ENCODE results near the gene AGAP1. TPM values are rescaled to one million over a fixed set of nuclear protein-coding genes. Genes with fewer than 3 reads are reported as not detected.

The AGAP1 gene
- total RNA-seq, 1 donor from 2014 or later: 44.0 TPM

- no peaks in the 10 kb centered on the region for H3K27me3 Mint-ChIP-seq (ENCODE audit: low read depth)
- DNase-seq (ENCODE audit: low spot score in 2 of 2, unreplicated experiment in 2 of 2): peak in 1 of 2 experiments; percentile 14
- no peak for TF ChIP-seq CTCF (IDR thresholded peaks at IDR 0.05; ENCODE audit: unreplicated experiment)
- no peak overlapping the region for H3K27ac Mint-ChIP-seq
- peaks cover 6% of the 10 kb centered on the region for H3K9me3 Mint-ChIP-seq
- no peak overlapping the region for H3K4me3 Mint-ChIP-seq
- H3K36me3 Mint-ChIP-seq: peaks cover 3% of the 10 kb centered on the region
- no peaks in the 10 kb centered on the region for H3K4me1 Mint-ChIP-seq
Measured at GRCh38 chr2:235925250-235925919, 431.5 kb downstream of the AGAP1 start.

- Mint-ChIP-seq H3K36me3 (no peaks in the 10 kb centered on the region), H3K27me3 (ENCODE audit: low read depth) (no peaks in the 10 kb centered on the region), H3K27ac (no peak overlapping the region), H3K4me1 (no peaks in the 10 kb centered on the region), H3K9me3 (peaks cover 3% of the 10 kb centered on the region), H3K4me3 (no peak overlapping the region)
- no peak for TF ChIP-seq CTCF (IDR thresholded peaks at IDR 0.05; ENCODE audit: unreplicated experiment)
- DNase-seq (ENCODE audit: low spot score in 2 of 2, unreplicated experiment in 2 of 2): peak in 1 of 2 experiments; percentile 16
Measured at GRCh38 chr2:235926229-235926628, 432.4 kb downstream of the AGAP1 start.

- no peak for TF ChIP-seq CTCF (IDR thresholded peaks at IDR 0.05; ENCODE audit: unreplicated experiment)
- Mint-ChIP-seq H3K27ac (no peak overlapping the region), H3K9me3 (no peaks in the 10 kb centered on the region), H3K27me3 (ENCODE audit: low read depth) (no peaks in the 10 kb centered on the region), H3K36me3 (peaks cover 17% of the 10 kb centered on the region), H3K4me3 (no peak overlapping the region), H3K4me1 (no peaks in the 10 kb centered on the region)
- DNase-seq (ENCODE audit: low spot score in 2 of 2, unreplicated experiment in 2 of 2): peak in 1 of 2 experiments; percentile 20
Measured at GRCh38 chr2:235928751-235929370, 435.0 kb downstream of the AGAP1 start.

GRCh38 chr2:235930701-235931100 is 436.9 kb downstream of the AGAP1 start:
- H3K4me1 Mint-ChIP-seq: peaks cover 11% of the 10 kb centered on the region
- H3K36me3 Mint-ChIP-seq: peaks cover 18% of the 10 kb centered on the region
- peak in 1 of 2 experiments; percentile 29 for DNase-seq (ENCODE audit: low spot score in 2 of 2, unreplicated experiment in 2 of 2)
- H3K27ac Mint-ChIP-seq: no peak overlapping the region
- H3K4me3 Mint-ChIP-seq: no peak overlapping the region
- H3K9me3 Mint-ChIP-seq: no peaks in the 10 kb centered on the region
- no peak for TF ChIP-seq CTCF (IDR thresholded peaks at IDR 0.05; ENCODE audit: unreplicated experiment)
- H3K27me3 Mint-ChIP-seq (ENCODE audit: low read depth): no peaks in the 10 kb centered on the region

GRCh38 chr2:235931676-235932075 is 437.8 kb downstream of the AGAP1 start:
- H3K9me3 Mint-ChIP-seq: peaks cover 5% of the 10 kb centered on the region
- peaks cover 18% of the 10 kb centered on the region for H3K4me1 Mint-ChIP-seq
- no peak overlapping the region for H3K27ac Mint-ChIP-seq
- H3K4me3 Mint-ChIP-seq: no peak overlapping the region
- DNase-seq (ENCODE audit: low spot score in 2 of 2, unreplicated experiment in 2 of 2): peak in 1 of 2 experiments; percentile 28
- no peaks in the 10 kb centered on the region for H3K27me3 Mint-ChIP-seq (ENCODE audit: low read depth)
- peaks cover 26% of the 10 kb centered on the region for H3K36me3 Mint-ChIP-seq
- no peak for TF ChIP-seq CTCF (IDR thresholded peaks at IDR 0.05; ENCODE audit: unreplicated experiment)

All from mesothelial cell of epicardium (in vitro differentiated cells).